Frontal cortex (tissue), 4 donors: ENCODE data around the gene TRPM3. TPM values are rescaled to one million over a fixed set of nuclear protein-coding genes. Genes with fewer than 3 reads are reported as not detected.

Experiments
- DNase-seq, 2 donors: peaks; one replicate each; pipeline ENCODE4 v3.0.0; 2012; ENCODE audit warnings: low spot score in 2 of 2
- FAIRE-seq: peaks from 2 replicates; lab custom pipeline; 2012; peaks lifted over from hg19 to GRCh38; lab: Jason Lieb, UNC
- total RNA-seq: library from RNA; depleted of rRNA; stranded (reverse); fragments of >200 nt; gene quantifications from one replicate; pipeline ENCODE4 v1.2.3, GENCODE V29; 2014
- donor health status: control.
- donor health status: control.
- donor health status: control.

Gene TRPM3
- total RNA-seq, 1 donor from 2014 or later, result 18.8 TPM

GRCh38 chr9:70577671-70578070, 543.8 kb downstream of the TRPM3 start:
- no peak for FAIRE-seq
- DNase-seq, result no peak

DNA sequence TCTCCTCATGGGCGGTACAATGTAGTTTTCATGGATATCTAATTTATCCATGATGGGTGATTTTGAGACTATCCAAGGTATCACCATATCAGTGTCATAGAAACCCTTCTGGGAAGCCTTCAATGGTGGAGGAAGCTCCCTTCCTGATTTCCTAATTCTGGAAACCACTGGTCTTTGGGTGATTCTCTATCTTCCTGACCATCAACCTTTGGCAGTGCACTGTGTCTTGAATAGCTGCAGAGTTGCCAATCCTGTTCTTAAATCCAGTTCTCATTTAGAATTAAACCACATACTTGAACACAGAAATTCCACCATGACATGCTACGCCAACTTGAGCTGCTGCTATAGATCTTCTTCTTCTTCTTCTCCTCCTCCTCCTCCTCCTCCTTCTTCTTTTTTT, 545.3 kb downstream of the TRPM3 start:
- FAIRE-seq (no peak), DNase-seq (no peak)

GRCh38 chr9:70574151-70574837, 547.1 kb downstream of the TRPM3 start:
- DNase-seq, result no peak
- FAIRE-seq, result no peak

DNA sequence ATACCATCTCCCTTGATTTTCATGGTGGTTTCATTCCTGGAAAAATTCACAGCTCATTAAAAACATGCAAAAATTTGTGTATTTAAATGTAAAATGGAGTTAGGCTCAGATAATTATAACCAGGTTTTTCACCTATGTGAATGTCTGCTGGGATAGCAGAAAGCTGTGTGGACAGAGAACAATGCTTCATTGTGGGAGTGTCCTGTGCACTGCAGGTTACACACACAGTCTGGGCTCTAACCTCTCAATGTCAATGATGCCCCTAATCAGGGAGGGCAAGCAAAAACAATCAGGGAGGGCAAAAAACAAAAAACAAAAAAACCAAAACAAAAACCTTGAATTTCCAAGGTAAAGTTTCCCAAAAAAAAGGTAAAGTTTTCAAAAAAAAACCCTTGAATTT, 548.1 kb downstream of the TRPM3 start:
- FAIRE-seq, result no peak

GRCh38 chr9:70571258-70571657, 550.2 kb downstream of the TRPM3 start:
- FAIRE-seq, result no peak
- no peak for DNase-seq

More for the DNA sequence above, 548.1 kb downstream of the TRPM3 start:
- no peak for DNase-seq

- no peak for DNase-seq
- FAIRE-seq, result no peak
Measured at GRCh38 chr9:70569791-70570190, 551.6 kb downstream of the TRPM3 start.

DNA sequence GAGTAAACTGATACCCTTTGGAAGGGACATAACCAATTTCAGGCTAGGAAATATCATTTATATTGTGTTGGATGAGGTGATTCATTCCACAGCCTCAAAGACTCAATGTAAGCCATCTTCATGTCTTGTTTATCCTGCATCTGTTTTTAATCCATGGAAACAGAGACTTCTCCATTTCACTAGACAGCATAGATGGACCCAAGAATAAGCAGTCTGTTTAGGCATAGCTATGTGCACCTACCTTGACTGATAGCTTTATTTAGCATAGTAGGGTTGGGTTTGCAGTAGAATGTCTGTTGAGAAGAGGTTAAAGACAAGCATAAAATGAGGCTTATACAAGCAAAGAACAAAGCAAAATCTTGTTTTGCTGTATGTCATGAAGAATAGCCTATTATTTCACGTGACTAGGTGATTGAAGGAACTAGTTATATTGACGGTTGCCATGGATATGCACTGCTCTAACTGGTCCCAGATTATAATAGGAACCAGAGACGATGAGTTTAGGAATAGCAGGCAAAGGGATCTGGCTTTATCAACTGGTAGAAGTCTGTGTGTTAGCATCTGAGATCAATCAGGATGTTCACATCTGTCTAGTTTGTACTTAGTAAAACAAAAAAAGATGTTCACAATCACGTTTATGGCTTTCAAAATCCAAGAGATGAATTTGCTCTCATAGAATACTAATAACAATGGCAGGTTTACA, 552.2 kb downstream of the TRPM3 start:
- FAIRE-seq, result no peak
- DNase-seq, result no peak

- DNase-seq (no peak), FAIRE-seq (no peak)
Measured at GRCh38 chr9:70567511-70567910, 553.9 kb downstream of the TRPM3 start.

DNA sequence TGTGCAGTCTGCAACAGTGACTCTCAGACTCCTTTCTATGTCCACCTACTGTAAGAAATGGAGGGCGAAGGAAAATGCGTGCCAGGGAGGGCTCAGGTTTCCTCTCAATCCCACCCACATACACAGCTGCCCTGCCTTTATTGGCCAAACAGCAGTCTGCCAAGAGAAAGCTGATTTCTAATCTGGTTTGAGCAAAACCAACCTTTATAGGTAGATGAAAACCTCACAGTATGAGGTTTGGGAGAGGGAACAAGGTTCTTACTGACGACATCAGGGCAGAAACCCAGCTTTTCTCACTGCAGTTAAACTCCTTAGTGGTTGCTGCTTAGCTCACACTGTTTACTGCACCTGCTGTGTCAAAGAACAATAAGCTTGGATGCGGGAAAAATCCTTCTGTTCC, 554.7 kb downstream of the TRPM3 start:
- no peak for DNase-seq
- no peak for FAIRE-seq

DNA sequence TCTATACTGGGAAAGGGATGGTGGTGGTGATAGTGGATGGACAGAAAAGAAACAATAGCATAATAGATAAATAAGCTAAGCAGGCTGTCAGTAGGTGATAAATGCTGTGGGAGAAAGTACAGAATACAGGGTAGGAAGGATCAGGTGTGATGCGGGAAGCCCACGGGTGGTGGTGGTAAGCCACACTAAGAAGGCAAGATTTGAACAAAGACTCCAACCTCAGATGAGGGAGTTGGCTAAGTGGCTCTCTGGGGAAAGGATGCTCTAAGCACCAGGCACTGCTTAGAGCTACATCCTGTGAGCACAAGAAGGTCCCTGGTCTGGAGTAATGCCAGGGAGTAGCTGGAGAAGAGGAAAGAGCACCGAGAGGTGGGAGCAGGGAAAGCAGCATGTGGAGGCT, 555.4 kb downstream of the TRPM3 start:
- FAIRE-seq (no peak), DNase-seq (no peak)

DNA sequence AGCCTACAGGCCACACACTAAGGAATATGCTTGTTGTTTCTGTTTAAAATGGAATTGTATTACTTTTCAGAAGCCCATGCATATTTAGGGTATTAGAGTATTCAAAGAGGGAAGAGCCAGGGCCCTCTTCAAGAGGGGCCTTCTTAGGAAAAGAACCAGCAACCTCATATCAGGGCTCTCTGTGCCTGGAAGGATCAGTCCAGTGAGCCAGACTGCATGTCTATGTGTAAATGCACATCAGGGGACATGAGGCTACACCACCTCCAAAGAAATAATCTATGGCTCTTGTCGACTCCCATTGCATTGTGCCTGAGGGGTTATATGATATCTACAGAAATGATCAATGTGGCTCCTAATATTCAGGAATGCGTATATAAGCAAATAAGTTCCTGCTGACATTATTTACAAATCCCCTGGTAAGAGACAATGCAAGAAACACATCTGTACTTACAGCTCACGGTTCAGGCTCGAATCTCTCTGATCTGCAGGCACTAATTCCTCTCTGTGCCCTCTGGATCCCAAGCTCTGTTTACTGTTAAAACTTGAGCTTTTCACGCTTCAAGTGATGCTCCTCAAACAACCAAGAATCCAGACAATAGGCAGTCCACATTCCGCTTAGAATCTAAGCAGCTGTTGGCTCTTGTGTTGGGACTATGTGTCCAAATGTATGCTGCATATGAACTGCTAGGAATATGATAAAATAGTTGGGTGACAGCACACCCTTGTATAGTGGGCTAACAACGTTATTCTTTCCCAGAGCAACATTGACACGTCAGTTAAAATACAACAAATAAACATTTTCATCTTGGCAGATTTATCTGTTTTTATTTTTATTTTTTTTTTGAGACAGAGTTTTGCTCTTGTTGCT, 556.7 kb downstream of the TRPM3 start:
- DNase-seq, result no peak
- no peak for FAIRE-seq

- no peak for FAIRE-seq
Measured at GRCh38 chr9:70563431-70564204, 557.8 kb downstream of the TRPM3 start.

DNA sequence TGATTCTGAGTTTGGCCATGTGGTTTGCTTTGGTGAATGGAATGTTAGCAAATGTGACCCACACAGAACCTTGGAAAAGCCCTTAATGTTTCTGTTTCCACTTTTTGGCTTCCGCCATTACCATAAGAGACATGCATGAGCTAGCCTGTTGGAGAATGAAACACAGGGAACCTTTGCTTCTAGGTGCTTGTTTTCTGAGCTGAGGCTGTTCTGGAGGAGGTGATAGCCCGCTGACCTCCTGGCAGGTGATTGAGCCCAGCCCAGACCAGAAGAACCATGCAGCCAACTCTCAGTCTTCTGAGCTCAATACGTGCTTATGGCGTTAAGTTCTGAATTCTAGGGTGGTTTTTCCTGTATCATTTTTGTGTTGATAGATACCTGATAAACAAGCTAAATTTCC, 558.4 kb downstream of the TRPM3 start:
- no peak for FAIRE-seq
- no peak for DNase-seq

More at GRCh38 chr9:70563431-70564204, 557.8 kb downstream of the TRPM3 start:
- DNase-seq, result no peak

- DNase-seq (no peak), FAIRE-seq (no peak)
Measured at GRCh38 chr9:70561786-70562395, 559.5 kb downstream of the TRPM3 start.

DNA sequence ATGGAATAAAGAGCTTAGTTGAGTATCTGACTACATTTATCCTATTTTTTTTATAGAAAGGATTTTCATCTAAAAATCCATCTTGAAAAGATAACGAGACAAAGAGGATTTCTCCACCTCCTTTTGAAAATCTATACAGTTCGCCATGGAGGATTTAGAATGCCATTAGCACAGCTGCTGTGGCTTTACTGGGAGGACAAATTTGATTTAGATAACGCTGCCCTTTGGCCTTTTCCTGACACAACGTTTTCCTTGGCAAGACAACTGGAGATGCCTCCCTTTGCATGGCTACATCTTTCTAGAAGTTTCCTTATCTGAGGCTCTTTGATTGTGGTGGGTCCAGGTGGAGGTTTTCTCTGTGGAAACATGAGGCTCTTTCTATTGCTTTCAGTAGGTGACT, 560.3 kb downstream of the TRPM3 start:
- DNase-seq (no peak), FAIRE-seq (no peak)

- no peak for FAIRE-seq
- DNase-seq, result no peak
Measured at GRCh38 chr9:70559102-70559501, 562.3 kb downstream of the TRPM3 start.

GRCh38 chr9:70557661-70558369, 563.6 kb downstream of the TRPM3 start:
- no peak for FAIRE-seq

DNA sequence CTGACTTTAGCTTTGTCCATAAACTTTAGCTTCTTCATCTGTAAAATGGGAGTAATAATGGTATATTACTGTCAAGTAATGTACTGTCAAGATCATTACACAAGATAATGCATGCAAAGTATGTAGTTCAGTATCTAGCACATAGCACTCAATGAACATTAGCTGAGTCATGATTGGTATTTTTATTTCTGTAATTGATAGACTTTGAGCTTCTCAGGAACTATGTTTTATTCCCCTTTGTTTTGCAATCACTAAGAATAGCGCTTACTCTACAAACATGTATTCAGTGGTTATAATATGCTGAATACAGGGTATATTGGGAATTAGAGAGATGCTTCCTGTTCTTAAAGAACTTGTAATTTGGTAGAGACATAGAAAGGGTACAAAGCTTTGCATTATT, 564.6 kb downstream of the TRPM3 start:
- FAIRE-seq (no peak), DNase-seq (no peak)

More at GRCh38 chr9:70557661-70558369, 563.6 kb downstream of the TRPM3 start:
- DNase-seq, result no peak

- DNase-seq (no peak), FAIRE-seq (no peak)
Measured at GRCh38 chr9:70554881-70555280, 566.5 kb downstream of the TRPM3 start.
